SKM-1 (cell line): ENCODE results near the gene DIP2C.
"Not testable (repeated sequence)": the region's sequence is repeated elsewhere in the genome, so short reads cannot be mapped to it uniquely, and the experiment has no call there.

Source experiments
- DNase-seq: peaks from one replicate; lab custom pipeline; 2025; ENCODE audit not compliant: unreplicated experiment; lab: John Stamatoyannopoulos, UW

Gene DIP2C

DNA sequence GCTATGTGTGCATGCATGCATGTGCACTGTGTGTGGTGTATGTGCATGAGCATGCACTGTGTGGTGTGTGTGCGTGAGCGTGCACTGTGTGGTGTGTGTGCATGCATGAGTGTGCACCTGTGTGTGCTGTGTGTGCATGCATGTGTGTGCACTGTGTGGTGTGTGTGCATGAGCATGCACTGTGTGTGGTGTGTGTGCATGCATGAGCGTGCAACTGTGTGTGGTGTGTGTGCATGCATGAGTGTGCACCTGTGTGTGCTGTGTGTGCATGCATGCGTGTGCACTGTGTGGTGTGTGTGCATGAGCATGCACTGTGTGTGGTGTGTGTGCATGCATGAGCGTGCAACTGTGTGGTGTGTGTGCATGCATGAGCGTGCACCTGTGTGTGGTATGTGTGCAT is 10.7 kb upstream of the DIP2C start:
- DNase-seq: not testable (repeated sequence)

DNA sequence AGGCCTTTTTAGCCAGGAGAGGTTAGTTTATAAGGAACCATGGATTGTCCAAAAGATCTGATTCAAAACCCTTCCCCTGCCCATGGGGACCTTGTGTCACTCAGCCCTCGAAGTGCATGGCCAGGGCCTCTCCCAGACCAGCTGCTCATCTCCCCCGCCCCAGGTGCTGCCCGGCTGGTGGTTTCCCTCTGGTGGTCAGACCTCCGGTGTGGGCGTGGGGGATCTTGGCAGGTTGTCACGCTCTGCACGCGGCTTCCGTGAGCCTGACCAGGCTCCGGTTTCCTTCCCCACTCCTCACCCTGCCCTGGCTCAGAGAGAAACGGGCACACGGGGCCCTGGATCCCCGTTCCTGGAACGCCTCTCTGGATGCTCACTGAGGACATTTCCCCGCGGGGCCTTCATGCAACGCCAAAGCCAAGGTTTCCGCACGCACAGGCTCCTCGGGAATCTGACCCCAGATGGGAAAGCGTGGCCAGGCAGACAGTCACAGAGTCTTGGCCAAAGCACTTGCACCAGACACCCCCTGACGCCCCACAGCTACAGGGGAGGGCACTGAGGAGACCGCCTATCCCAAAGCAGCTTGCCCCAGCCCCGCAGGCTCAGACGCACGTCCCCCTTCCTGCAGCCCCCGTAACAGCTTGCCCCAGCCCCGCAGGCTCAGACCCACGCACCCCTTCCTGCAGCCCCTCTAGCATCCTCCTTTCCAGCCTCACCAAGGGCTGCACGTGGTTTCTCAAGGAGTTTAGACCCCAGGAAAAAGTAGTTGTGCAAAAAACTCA is 7.8 kb upstream of the DIP2C start:
- DNase-seq: no peak

DNA sequence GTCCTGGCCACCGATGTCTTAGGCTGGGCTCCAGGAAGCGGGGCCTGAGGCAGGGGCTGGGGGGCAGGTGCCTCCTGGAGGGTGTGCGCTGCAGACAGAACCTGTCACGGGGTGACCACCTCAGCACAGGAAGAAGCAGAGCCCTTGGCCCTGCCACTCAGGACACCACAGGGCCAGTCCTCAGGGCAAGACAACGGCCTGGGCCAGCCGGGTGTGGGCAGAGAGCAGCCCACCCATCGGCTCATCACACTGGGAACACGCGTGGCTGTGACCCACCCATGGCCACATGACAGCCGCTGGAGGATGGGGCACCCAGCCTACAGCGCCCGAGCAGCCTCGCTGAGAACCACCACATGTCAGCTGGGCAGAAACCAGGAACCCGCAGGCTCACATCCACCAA is 5.9 kb upstream of the DIP2C start:
- DNase-seq: no peak

DNA sequence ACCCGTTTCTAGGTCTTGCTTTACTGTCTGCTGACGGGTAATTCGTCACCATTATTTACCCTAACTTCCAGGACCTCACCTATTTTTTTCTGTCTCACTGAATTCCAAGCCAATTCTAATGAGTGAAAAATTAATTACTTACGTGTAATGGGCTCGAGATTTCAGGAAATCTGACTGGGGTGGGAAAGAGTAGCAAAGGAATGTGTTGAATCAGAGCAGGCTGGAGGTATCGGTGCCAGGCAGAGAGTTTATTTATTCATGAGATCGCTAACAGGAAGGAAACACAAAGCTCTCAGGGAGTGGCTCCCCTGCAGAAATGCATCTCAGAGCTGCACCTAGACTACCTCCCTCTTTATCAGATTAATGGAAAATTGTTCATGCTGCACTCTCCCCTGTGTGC is 4.0 kb upstream of the DIP2C start:
- no peak for DNase-seq

DNA sequence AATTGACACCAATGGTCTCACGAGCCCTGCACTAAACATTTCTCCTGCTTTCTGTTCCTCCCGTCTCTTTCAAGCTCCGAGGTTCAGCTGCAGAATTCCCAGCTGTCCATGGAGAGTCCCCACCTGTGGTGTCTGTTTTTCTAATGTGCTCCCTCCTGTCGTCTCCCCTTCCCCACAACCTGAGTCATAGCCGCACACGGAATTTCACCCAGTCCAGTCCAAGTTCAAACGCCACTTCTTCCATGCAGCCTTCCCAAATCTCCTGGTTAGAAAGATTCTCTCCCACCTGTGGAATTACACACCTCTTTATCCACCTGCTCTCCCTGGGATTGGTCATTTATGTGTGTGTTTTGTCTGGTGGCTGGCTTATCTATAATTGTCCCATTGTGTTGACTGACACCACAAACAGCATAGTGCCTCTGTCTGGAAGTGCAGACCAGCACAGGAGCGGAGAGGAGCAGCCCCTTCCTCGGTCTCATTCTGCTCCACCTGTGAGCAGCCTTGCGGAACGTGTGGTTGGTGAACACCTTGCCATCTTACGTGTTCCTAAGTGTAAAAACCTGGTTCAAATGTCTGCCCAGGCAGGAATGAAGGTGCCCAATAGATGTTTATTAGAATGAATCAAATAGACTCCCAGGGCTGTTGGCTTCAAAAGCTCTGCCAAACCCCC is 3.3 kb upstream of the DIP2C start:
- no peak for DNase-seq

DNA sequence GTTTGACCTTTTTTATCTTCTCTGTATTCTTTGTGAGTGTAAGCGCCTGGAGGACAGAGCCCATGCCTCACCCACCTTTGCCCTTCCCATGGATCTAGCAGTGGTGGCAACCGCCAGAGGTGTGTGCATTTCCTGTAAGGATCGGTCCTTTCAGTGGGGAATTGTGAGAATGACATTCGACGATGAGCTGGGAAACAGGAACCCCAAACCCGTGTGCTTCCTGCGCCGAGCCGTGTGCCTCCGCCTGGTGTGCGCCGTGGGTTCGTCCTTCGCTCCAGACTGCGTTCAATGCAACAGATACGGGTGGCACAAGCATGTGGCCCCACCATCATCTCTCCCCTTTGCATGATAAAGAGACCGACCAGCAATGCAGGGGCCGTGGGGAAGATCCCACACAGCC is 1.7 kb upstream of the DIP2C start:
- DNase-seq: no peak

DNA sequence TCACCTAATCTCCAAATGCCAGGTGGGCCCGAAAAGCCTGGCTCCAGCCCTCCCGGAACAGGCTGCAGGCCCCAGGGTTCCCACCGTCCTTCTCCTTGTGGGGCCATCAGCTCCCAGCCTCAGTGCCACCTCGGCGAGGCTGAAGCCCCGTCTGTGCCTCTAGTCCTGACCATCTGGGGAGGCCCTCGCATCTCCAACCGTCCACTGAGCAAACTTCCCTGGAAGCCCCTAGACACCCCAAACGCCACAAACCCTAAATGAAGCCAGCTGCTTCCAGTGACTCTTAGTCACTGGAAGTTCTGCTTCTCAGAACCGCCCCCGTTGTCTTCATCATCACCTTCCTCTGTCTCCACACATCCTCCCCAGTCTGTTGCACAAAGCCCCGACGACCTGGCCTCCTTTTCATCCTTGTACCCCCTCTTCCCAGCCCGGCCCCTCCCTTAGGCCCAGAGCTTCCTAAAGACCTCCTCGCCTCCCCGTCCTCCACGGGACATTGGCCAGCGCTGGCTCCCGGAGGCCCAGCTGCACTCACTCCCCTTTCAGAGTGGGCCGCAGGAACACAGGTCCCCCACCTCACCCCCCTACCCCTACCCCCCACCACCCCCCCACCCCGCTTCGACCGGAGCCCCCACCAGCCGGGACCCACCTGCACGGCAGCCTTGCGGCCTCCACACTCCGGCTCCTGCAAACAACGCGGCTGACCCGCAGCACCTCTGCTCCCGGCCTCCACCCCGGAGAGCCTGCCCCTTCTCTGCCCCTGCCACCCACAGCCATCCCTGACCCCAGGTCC is 1.1 kb upstream of the DIP2C start:
- DNase-seq: no peak

DNA sequence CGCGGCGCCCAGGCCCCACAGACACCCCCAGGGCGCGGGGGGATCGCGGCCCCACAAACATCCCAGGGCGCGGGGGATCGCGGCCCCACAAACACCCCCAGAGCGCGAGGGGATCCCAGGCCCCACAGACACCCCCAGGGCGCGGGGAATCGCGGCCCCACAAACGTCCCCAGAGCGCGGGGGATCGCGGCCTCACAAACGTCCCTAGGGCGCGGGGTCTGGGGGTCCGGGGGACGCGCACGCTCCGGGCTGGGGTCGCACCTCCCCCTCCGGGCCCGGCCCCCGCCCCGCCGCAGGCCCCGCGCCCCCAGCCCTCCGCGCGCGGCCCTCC is 382 bp downstream of the DIP2C start:
- no peak for DNase-seq

DNA sequence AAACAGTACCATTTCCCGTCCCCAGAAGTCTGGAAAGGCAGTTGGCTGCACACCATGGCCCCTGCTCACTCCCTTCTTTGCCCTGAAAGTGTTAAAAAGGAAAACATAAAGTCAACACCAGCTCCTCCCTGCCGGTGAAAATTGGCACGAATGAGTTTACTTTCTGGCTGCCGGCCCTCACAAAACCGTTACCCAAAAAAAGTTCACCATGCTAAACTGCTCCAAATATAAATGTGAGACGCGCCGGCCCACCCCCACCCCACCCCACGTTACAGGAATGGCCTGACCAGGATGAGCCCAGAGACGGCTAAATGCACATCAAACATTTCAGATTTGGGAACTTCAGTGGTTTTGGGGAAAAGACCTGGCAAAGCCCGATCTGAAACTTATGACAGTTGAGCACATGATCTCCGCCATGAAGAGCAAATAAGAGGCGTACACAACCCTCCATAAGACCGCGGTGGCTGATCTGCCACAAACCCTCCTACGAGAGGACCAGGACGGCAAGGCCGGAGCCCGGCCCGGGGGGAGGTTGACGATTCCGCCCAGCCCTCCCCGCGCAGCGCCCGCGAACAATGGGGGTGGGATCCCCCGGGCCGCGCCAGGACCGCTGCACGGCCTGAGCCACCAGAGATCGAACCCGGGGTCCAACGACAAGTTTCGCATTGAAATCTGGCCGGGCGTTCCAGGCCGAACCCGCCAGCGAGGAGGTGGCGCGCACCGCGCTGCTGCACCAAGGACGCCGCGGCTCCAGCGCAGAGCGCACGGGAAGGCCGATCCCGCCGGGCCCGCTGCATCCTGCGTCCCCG is 952 bp downstream of the DIP2C start:
- no peak for DNase-seq

DNA sequence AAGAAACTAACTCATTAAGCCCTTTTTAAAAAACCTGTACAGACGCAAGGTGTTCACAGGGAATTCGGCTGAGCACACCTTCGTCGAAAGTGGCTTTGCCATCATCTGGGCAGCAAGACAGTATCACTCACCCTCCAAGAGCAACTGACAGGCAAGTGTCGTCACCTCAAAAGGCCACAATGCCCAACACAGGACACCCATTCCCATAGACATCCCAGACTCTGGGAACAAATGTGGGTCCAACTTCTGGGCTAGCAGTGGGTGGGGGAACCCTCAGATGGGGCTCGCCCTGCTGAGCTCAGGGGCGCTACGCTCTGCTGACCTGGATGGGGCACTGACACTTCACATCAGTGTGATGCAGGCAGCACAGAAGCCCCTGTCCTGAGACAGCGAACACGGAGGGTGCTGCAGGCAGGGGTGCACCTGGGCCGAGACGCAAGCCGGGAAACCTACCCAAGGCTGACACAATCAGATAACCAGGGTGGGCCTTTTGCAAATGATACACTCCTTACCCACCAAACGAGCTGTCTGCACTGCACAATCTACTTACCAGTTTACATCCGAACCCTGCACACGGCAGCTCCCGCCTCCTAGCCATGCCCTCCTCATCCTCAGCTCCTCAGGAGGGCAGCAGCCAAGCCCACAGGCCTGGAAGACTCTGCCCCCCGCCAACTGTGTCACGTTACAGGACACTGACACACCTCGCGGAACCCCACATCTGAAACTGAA is 1.7 kb downstream of the DIP2C start:
- DNase-seq: no peak

DNA sequence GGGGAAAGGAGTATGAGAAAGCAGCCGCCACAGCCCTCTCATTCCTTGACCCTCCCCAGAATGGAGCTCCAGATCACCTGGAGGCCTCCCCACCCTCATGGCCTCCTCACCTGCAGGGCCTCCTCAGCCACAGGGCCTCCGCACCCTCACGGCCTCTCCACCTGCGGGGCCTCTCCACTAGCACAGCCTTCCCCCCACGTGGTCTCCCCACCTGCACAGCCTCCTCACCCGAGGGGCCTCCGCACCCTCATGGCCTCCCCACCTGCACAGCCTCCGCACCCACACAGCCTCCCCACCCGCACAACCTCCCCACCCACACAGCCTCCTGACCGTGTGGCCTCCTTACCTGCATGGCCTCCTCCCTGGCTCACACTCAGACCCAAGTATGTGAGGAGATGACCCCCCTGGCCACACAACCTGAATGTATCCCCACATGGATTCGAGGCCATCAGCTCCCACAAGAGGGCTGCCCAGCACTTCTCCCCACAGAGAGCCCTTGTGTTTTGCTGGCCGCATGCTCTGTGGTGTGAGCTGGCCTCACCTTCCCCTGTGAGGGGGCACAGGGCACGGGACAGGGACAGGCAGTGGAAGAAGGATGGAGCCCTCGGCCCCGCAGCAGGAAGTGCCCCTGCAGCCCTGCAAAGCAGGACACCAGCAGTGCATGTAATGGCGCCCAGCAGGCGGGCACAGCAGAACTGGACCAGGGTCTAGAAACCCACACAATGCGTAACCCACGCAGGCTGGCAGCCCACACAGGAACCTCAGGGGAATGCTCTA is 3.1 kb downstream of the DIP2C start:
- no peak for DNase-seq

DNA sequence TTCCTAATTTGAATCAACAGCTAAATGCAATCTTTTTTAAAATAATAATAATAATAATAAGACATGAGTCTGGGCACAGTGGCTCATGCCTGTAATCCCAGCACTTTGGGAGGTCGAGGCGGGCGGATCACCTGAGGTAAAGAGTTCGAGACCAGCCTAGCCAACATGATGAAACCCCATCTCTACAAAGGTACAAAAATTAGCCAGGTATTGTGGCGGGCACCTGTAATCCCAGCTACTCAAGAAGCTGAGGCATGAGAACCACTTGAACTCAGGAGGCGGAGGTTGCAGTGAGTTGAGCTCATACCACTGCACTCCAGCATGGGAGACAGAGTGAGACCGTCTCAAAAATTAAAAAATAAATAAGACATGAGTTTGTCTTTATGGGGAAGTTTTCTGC is 3.9 kb downstream of the DIP2C start:
- DNase-seq: no peak

DNA sequence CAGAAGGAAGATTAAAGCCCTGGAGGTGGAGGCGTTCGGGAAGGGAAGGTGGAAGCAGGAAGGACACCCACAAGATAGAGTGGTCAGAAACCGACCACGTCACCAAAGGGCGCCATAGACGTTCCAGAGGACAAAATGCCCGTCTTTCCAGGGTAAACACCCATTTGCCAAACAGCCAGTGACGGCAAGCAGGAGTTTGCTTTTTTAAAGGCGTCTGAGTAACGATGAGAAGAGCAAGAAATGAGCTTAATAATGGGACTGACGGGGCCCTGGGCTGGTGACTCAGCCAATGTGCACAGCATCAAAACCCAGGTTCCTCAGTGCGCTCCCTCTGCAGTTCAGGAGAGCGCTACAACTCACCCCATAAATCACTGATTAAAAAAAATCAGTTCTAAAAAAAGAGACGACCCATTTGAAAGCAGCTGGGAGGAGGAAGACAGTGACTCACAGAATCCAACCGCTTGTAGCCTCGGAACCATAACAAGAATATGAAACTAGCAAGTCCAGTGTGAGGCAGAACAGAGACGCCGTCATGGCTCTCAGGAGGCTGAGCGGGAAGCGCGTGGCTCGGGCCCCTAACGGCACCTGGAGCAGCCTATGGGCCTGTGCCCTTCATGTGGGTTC is 5.9 kb downstream of the DIP2C start:
- no peak for DNase-seq

DNA sequence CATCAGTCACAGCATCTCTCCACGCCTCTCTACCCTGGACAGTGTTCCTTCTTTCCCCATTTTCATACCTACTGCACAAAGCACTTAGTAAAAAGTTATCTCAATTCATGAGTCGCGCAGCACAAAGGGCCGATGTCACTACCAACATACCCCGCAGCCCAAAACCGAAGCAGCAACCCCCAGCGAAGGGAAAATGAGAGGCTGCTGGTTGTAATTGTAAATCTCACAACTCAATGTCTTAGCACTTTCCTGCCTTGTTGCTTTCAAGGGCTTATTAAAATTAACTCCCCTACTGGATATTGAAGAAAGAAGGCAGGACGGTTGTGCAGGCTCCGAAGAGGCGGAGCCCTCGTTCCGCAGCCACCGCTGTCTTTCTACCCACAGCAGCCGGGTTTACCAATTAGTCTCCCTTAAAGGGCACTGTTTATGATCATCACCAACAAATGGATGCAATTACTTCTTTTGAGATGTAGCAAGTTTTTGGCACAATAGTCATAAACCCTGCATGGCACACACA is 6.5 kb downstream of the DIP2C start:
- DNase-seq: no peak

DNA sequence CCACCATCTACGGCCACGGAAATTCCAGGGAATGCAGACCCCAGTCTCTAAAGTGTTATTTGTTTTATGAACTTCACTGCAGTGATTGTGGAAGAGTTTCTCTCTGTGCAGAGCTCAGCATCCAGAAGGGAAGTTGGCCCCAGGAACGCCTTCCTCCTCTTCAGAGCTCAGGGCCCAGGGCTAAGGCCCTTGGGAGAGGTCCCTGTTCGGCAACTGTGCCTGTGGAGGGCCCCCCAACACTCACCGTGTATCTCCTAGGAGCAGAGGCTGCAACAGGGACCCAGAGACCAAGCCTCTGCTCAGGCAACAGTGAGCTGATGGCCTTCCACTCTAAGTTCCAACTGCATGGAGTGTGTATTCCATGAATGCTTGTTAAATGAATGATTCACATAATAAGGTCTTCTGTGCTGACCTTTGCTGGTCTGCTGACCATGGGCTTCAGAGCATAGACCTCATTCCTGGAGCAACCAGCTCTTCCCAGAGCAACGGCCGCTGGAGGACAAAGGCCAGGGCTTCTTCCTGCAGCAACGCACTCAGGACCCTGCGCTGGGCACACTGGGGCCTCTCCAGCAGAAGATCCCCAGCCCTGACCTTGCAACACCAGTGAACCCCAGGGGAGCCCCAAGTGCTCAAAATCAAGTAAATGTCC is 7.7 kb downstream of the DIP2C start:
- no peak for DNase-seq

DNA sequence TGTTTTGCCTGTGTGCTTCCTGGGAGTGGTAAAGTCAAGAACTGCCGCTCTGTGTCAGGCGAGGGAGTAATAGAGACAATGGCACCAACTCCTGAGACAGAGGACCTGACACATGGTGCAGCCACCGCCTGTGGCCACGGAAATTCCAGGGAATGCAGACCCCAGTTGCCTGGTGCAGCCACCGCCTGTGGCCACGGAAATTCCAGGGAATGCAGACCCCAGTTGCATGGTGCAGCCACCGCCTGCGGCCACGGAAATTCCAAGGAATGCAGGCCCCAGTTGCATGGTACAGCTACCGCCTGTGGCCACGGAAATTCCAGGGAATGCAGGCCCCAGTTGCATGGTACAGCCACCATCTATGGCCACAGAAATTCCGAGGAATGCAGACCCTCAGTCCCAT is 8.7 kb downstream of the DIP2C start:
- no peak for DNase-seq

DNA sequence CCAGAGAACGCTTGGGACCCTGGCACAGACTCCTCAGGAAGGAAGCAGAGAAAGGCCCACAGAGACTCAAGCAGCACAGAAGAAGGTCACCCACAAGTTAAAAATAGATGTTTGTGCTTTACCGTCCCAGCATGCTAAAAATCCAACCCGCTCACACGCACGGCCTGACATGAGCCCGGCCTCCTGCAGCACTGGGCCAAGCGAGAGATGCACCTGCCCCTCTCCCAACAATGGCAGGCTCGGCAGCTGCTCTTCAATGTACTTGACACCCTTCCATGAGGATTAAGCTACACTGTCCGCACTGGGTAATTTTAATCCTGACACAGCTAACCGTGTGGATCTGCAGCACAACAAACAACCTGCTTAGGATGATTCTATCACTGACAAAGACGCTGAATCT is 9.3 kb downstream of the DIP2C start:
- DNase-seq: no peak

DNA sequence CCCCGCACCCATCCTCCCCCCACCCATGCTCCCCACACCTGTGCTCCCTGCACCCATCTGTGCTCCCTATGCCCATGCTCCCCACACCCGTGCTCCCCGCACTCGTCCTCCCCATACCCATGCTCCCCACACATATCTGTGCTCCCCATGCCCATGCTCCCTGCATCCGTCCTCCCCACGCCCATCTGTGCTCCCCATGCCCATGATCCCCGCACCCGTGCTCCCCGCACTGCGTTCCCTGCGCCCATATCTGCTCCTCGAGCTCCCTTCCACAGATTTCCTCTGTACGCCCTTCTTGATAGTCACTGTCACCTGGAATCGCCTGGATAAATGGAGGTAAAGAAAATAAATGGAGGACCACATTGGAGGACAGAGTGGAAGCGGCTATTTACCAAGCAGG is 9.9 kb downstream of the DIP2C start:
- no peak for DNase-seq

DNA sequence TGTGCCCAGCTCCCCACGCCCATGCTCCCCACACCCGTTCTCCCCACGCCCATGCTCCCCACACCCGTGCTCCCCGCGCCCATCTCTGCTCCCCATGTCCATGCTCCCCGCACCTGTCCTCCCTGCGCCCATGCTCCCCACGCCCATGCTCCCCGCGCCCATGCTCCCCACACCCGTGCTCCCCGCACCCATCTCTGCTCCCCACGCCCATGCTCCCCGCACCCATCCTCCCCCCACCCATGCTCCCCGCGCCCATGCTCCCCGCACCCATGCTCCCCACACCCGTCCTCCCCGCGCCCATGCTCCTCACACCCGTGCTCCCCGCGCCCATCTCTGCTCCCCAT is 10.8 kb downstream of the DIP2C start:
- DNase-seq: not testable (repeated sequence)
